NCI-H748 treated with DMSO at 0.1 percent for 48 hours (cell line): ENCODE results near the gene NKAIN4.
"Not testable (repeated sequence)": the region's sequence is repeated elsewhere in the genome, so short reads cannot be mapped to it uniquely, and the experiment has no call there.

Experiments
- DNase-seq: peaks from one replicate; lab custom pipeline; 2025; lab: John Stamatoyannopoulos, UW

NKAIN4 gene

DNA sequence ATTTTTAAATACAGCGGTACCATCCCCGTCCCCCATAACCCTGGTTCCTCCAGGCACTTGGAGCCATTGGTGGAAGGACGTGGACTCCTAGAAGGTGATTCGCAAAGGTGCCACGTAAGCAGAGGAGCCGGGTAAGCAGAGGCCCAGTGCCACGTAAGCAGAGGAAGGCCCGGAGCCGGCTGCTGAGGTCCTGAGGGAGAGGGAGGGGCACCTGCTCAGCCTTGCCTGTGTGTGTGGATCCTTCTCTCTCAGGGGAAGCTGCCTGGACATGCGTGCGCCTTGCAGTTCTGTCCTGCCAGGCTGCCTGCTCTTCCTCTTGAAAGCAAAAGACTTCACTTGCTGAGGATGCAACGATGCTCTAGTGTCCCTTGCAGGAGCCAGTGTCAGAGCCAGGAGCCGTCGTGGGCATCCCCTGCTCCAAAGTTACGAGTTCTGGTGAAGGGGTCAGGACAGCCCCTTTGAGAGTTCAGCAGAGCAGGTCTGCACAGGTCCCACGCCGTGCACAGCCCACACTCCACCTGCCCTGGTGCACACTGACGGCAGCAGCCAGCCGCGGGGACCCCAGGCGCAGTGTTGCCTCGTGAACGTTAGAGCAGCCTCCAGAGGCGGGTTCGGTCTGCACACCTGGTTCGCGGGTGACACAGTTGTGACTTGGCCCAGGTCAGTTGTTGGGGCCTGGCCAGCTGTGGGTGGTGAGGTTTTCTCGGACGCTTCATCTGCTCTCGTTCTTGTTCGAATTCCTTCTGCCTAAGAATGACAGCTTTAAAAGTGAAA, 1.9 kb upstream of the NKAIN4 start:
- DNase-seq = no peak

DNA sequence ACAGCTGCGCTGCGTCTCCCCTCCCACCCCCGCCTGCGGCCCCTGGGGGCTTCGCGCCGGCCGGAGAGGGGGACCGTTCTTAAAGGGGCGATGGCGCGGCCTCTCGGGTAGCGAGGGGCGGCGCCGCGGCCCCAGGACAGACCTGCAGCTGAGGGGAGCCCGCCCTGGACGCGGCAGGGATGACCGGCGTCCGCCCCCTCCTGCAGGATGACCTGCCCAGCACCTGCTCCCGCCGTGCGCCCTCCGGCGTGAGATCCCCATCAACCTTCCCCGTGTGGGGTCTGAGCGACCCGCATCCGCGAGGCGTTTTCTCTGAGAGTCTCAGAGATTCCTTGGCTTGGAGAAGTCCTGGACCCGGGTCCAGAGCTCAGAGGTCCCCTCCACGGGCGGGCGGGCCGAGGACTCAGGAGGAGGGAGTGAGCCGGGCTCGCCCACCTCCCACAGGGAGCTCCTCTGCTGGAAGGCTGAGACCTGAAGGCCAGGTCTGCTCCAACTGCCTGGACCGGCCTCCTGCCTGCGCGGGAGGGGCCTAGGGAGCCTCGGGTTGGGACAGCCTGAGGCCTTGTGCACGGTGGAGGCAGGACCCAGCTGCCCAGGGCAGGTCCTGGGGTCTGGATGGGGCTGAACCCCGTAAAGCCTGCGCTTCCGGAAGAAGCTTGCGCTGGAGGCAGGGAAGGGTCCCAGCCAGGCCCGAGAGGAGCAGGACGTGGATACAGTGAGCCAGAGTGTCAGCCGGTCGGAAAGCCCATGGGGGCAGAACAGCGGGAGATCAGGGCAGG, 532 bp upstream of the NKAIN4 start:
- DNase-seq = no peak

DNA sequence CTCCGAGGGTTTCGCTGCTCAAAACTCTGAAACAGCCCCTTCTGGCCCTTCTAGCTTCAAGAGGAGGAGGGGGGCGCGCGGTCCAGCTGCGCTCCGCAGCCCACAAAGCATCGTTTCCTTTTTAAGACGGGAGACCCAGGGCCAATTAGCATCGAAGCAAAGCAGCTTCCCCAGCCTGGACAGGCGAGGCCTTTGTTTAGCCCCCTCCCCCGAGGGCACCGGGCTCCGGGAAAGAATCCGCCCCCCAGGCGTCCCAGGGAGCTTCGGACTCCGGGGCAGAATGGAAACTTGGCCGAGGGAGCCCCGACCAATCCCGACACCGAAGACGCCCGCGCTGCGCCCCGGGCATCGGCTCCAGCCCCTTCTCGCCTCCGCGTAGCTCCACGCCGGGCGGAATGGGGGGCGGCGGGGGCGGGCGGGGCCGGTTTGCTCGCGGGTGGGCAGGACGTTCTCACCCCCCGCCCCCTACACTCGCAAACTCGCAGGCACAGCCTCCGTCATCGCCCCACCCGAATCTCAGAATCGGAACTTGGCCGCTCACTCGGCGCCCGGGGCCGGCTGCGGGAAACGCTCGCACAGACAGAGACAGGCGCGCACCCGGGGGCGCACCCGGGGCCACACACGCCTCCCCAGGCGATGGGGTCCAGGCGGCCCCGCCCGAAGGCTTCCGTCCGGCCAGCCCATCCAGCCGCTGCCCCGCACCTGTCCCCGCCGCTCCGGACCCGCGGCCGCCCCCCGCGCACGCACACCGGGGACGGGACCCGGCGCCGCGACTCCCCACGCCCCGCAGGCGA, 628 bp downstream of the NKAIN4 start:
- no peak for DNase-seq

DNA sequence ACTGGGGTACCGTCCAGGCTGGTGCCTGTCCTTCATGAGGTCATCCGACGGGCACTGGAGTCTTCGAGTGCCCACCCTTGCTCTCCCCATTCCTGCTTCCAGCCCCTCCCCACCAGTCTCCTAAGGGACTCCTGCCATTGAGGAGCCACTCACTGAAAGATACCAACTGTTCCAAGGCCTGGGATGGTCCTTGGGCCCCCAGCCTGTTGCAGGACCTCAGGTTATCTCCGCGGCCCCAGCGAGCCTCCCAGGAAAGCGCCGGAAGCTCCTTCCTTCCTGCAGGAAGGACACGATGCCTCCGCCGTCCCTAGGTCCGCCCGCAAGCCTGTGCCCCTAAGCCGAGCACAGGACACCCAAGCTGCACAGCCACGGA, 1.2 kb downstream of the NKAIN4 start:
- DNase-seq = no peak

DNA sequence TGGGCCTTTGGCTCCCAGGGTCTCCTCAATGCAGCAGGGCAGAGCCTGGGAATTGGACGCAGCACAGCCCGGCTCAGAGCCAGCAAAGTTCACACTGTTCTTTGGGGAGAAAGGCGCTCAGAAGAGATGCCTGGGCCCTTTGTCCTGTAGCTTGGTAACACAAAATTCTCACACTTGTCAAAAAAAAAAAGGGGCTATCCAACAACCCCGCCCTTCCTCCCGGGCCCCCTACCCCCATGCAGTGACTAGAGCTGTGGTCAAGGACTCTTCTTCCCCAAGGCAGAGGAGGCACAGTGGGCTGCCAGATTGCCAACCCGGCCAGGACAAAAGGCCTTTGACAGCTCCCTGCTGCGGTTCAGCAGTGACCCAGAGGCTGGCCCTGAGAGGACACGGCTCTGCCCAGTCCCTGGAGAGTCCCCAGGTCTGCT, 2.0 kb downstream of the NKAIN4 start:
- DNase-seq = no peak

DNA sequence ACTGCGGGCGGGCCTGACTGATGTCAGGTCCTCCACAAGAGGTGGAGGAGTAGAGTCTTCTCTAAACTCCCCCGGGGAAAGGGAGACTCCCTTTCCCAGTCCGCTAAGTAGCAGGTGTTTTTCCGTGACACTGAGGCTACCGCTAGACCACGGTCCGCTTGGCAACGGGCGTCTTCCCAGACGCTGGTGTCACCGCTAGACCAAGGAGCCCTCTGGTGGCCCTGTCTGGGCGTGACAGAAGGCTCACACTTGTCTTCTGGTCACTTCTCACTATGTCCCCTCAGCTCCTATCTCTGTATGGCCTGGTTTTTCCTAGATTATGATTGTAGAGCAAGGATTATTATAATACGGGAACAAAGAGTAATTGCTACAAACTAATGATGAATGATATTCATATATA, 2.9 kb downstream of the NKAIN4 start:
- not testable (repeated sequence) for DNase-seq

DNA sequence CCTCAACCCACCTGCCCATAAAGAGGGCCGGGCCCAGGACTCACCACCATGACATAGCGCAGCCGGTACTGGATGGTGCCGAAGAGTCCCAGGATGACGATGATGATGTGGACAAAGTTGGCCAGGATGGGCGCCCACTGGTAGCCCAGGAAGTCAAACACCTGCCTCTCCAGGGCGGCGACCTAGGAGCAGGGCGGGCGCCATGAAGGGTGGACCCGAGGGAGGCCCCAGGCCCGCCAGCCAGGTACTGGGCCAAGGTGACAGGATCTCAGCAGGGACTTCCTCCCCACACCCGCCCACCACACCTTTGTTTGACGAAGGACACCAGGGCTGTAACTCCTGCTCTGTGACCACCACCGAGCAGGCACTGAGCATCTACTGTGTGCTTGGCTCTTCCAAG, 4.4 kb downstream of the NKAIN4 start:
- no peak for DNase-seq

DNA sequence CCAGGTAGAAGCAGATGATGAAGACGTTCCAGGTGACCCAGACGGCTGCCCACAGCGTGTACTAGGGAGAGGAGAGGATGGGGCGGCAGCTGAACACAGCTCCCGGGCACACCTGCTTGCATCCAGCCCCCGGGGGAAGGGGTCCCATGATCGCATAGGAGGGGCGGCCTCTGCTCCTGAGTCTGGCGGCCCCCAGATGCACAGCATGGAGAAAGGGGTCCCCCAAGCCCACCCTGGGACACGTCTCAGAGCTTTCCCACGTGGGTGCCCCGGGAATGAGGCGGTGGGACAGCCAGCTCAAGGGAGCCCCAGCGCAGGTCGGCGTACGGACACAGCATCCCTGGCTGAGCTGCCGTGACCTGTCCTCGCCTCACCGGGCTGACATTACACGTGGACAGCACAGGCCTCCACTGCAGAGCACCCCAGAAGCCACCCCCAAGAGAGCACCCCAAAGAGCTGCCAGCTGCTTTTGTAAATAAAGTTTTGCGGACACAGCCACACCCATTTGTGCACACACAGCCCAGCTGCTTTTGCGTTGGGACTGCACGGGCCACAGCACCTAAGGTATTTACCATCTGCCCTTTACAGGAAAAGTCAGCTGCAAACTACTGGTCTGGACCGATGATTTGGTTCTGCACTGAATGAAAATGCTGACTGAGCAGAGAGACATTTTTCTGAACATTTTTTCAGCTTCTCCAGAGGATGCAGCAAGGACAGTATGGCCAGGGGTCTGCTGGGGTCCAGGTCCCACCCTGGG, 5.2 kb downstream of the NKAIN4 start:
- no peak for DNase-seq

DNA sequence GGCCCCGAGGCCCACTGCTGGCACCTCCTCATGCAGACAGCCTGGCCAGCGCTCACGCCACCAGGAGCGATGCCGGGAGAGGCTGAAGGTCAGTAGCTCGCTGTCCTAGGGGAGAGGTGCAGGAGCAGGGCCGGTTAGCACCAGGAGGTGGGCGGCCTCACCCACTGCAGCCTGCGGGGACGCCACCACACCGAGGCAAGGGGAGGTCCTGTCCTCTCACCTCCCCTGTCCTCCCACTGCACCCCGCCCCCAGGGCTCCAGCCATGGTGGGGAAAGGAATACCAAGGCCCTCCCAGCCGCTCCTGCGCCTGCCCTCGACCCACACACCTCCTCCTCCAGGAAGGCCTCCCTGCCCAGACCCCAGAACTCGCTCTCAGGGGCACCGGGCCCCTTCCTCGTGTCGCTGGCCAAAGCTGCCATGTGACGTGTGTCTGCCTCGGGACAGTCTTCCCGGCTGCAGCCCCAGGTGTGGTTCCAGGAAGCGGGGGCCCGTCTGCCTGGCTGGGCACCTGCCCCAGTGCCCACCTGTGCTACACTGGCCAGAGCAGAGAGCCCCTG, 6.5 kb downstream of the NKAIN4 start:
- DNase-seq = no peak

DNA sequence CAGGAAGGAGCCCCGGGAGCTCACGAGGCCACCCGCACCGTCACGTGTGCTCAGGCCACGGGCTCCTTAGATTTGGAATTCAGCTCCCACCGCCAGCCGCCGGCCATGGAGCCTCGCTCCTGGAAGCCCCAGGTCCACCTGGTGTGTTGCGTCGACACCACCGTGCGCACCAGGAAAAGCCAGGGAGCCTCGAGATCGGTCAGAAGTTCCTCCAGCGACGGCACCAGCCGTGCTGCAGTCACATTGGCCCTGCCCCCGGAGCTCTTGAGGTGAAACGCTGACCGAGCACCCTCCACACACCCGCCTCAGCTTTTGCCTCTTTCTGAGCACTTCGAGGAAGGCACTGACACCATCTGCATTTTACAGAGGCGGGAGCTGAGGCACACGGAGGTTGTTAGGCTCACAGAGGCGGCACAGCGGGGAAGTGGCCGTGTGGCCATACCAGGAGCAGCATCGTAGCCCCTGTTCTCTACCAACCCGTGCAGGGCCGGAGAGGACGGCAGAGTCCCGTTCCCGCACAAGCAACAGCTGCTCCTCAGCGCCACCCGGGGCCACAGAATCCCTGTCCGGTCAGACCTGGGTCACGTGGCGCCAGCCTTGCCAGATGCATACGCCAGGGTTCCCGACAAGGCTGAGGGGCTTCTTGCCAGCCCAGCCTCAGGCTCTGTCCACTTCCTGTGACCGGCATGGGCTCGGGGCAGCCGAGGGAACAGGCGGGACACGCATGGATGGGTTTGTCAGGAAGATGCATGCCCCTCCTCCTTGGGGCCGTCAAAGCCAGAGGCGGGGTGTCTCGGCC, 7.6 kb downstream of the NKAIN4 start:
- DNase-seq = no peak

DNA sequence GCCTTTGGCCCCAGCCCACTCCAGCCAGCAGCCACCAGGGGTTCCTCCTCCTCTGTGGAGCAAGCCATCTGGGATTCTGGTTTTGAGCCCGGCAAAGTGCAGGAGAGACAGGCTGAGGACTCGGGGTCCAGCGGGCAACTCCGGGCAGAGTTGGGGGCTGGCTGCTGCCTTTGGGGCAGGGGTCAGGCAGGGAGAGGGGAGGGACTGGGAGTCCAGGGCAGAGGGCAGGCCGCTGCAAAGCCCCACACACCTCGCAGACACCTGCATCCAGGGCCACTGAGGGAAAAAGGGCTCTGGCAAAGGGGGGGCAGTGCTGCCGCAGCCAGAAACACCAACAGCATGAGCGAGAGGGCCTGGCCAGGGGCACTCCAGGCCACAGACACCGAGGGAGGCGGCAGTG, 9.8 kb downstream of the NKAIN4 start:
- no peak for DNase-seq

DNA sequence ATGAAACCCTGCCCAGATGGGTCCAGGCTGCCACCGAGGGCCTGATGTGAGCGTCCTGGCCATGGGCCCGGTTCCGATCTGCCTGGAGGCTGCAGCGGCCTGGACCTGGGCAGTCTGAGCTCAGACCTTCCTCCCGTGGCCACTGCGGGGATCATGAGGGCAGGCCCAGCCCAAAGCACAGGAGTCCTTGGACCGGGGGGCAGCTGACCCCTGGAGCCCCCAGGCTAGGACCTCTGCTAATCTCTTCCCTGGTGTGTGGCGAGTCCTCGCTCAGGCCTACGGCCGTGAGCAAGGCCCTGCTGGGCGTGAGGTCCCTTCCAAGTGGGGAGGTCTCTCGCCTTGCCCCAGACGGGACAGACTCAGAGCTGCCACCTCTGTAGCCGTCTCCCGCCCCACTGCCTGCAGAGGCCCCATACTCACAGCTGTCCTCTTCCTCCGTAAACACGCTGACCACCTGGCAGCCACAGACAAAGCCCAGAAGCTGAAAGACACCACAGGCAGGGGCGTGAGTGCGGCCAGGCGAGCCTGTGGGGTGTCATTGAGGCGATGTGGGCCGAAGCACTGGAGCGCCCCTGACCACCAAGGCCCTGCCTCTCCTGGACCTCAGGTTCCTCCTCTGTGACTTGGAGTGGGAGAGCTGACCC, 10.5 kb downstream of the NKAIN4 start:
- no peak for DNase-seq

DNA sequence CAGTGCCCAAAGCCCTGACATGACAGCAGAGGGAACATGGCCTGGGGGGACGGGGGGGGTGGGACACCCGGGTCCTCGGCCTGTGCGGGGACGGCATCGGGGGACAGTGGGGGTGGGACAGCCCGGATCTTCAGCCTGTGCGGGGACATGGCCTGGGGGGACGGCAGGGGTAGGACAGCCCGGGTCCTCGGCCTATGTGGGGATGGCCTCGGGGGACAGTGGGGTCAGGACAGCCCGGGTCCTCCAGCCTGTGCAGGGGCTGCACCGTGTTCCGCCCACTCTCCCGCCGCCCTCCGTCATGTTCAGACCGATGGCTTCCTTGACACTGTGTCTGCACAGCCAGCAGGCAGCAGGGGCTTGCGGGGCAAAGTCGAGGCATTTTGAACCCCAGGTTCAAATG, 11.5 kb downstream of the NKAIN4 start:
- no peak for DNase-seq

DNA sequence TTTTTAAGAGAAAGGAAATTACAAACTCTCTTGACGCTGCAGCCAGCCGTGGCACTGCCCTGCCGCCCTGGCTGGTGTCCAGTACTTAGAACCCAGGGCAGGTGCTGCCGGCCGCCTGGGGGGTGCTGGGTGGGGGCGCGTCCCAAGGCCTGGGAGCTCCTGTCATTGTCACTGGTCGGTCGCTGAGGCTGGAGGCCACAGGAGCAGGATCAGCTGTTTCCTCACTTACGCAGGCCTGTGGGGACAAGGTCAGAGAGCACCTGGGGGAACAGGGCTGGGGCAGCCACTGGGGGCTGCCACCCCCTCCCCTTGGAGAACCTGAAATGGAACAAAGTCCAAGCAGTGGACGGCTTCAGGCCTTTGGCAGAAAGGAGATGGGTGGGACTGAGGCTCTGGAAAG, 13.0 kb downstream of the NKAIN4 start:
- DNase-seq = no peak

DNA sequence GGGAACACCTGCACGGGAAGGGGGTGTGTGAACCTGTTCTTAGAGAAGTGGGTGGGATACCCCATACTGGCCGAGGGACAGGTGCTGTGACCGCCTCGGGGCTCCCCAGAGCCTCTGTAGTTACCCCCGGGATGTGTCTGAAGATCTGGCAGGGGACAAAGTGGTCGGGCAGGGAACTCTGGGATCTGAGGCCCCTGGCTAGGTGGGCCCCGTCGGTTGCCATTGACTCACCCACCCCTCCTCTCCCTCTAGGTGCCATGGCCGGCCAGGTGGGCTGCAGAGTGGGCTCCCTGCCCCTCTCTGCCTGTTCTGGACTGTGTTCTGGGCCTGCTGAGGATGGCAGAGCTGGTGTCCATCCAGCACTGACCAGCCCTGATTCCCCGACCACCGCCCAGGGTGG, 14.3 kb downstream of the NKAIN4 start:
- DNase-seq = no peak

DNA sequence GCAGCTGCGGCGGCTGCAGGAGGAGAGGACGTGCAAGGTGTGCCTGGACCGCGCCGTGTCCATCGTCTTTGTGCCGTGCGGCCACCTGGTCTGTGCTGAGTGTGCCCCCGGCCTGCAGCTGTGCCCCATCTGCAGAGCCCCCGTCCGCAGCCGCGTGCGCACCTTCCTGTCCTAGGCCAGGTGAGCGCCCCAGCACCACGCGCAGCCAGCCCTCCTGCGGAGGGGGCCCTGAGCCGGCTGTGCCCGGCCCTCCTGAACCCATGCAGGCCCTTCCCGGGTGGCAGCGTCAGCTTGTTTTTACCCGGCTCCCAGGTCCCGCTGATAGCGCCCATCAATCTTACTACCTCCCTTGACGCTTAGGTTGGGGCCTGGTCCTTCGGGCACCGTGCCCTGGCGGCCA, 14.8 kb downstream of the NKAIN4 start:
- no peak for DNase-seq

DNA sequence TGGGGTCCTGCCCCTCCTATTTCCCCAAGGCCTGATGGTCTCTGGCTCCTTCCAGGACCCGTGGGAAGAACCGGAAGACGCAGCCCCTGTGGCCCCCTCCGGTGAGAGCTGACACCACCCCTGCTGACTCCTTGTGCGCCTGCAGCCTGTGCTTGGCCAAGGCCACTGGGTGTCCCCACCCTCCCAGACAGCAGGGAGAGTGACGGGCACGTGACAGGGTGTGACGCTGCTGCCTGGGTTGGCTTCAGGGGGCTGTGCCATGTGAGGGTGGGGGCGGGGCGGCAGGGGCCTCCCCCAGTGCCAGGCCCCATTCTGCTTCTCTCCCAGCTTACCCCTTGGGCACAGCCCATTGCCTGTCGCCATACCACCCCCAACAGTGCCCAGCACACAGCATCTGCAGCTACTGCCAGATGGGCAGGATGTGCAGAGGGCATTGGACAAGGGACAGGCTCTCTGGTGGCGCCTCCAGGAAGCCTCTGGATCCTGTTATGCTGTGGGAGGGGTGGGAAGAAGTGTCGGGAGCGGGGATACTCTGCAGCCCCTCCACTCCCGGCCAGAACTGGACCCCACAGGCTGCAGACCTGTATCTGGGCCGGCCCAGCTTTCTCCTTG, 15.6 kb downstream of the NKAIN4 start:
- DNase-seq = no peak

DNA sequence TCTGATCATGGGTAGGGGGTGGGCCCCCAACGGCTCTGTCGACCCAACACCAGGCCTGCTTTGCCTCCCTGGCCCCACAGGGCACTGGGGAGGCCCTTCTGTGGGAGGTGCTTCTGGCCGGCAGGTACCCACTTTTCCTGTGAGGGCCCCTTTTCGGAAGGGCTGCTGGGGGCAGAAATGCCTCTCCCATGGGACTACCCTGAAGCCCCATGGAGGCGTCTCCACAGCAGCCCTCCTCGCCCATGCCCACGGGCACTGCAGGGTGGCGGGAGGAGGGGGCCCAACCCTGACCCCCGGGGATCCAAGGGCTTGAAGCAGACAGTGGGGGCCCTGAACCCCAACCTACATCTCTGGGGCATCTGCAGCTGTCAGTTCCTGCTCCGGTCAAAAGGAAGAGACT, 16.2 kb downstream of the NKAIN4 start:
- no peak for DNase-seq

DNA sequence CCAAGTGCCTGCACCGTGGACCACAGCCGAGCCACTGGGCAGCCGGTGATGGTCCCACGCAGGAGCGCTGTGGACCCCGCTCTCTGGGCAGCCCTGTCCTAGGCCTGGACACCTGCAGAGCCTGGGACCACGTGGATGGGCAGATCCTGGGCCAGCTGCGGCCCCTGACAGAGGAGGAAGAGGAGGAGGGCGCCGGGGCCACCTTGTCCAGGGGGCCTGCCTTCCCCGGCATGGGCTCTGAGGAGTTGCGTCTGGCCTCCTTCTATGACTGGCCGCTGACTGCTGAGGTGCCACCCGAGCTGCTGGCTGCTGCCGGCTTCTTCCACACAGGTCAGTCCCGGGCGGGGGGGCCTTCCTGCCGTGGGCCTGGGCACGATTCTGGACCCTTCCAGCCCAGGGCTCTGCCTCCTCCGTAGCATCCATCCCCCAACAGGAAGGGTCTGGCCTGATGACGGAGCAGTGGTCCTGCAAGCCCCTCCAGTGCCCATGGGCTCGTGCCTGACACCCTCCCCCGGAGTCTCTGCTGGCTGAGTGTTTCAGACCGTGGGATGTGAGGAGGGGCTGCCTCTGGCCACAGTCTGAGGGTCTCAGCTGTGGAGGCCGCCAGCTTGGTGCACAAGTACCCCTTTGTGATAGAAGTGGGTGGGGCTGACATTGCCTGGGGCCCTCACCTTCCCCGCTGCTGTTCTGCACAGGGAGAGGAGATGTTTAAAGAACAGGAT, 18.0 kb downstream of the NKAIN4 start:
- DNase-seq = no peak
